SH-SY5Y (cell line): ENCODE data around the gene ARHGEF40.

Experiments
- GATA2 ChIP-seq: IDR thresholded peaks from 2 replicates; pipeline ENCODE4 v1.6.1; 2011; ENCODE audit warnings: mild to moderate bottlenecking, low read depth, low read length
- GATA3 ChIP-seq: IDR thresholded peaks from 2 replicates; pipeline ENCODE4 v1.6.1; 2011; ENCODE audit warnings: low read depth, mild to moderate bottlenecking, low read length, moderate library complexity

GRCh38 chr14:21070083-21070609, at the start of gene ARHGEF40:
- TF ChIP-seq GATA3 (no peak), GATA2 (no peak)
